Neural crest cell (in vitro differentiated cells): Measurements from ENCODE around the gene MOB1B. TPM values are rescaled to one million over a fixed set of nuclear protein-coding genes. Genes with fewer than 3 reads are reported as not detected.

Experiments used
- DNase-seq: peaks from one replicate; pipeline ENCODE4 v3.0.0; 2021; ENCODE audit warnings: low read depth, mixed read lengths, low spot score
- H3K27ac Mint-ChIP-seq: one replicate; pipeline ENCODE4 v1.8.0; 2021; ENCODE audit warnings: mild to moderate bottlenecking, mixed read lengths; ENCODE audit not compliant: unreplicated experiment
- H3K27me3 Mint-ChIP-seq: 2 replicates; pipeline ENCODE4 v1.8.0; 2021; ENCODE audit warnings: low read depth, mild to moderate bottlenecking, mixed read lengths
- H3K36me3 Mint-ChIP-seq: 2 replicates; pipeline ENCODE4 v1.8.0; 2021; ENCODE audit warnings: low read depth, mild to moderate bottlenecking, mixed read lengths
- H3K4me1 Mint-ChIP-seq: 2 replicates; pipeline ENCODE4 v1.8.0; 2021; ENCODE audit warnings: mixed read lengths
- H3K4me3 Mint-ChIP-seq: one replicate; pipeline ENCODE4 v1.8.0; 2021; ENCODE audit warnings: mild to moderate bottlenecking, mixed read lengths
- H3K9me3 Mint-ChIP-seq: 2 replicates; pipeline ENCODE4 v1.8.0; 2021; ENCODE audit warnings: mixed read lengths
- total RNA-seq: library from RNA; stranded (reverse); gene quantifications from 2 replicates; pipeline ENCODE4 v1.2.1, GENCODE V29; 2021
- TF ChIP-seq, protein P1 (sequence below): fragments of 200-600 bp; sonication (generic); conservative IDR thresholded peaks from 2 replicates; pipeline ENCODE4 v1.5.0; 2021; ENCODE audit warnings: antibody characterized with exemption, mild to moderate bottlenecking

The MOB1B gene
- total RNA-seq, 1 donor from 2014 or later = 37.2 TPM

GRCh38 chr4:70956549-70957210, 54.5 kb downstream of the MOB1B start:
- Mint-ChIP-seq H3K27me3 (no peaks in the 10 kb centered on the region), H3K4me3 (no peak overlapping the region), H3K27ac (peak overlapping the region; percentile 30), H3K9me3 (no peaks in the 10 kb centered on the region), H3K36me3 (no peaks in the 10 kb centered on the region), H3K4me1 (peaks cover 5% of the 10 kb centered on the region)
- TF ChIP-seq, protein P1, sequence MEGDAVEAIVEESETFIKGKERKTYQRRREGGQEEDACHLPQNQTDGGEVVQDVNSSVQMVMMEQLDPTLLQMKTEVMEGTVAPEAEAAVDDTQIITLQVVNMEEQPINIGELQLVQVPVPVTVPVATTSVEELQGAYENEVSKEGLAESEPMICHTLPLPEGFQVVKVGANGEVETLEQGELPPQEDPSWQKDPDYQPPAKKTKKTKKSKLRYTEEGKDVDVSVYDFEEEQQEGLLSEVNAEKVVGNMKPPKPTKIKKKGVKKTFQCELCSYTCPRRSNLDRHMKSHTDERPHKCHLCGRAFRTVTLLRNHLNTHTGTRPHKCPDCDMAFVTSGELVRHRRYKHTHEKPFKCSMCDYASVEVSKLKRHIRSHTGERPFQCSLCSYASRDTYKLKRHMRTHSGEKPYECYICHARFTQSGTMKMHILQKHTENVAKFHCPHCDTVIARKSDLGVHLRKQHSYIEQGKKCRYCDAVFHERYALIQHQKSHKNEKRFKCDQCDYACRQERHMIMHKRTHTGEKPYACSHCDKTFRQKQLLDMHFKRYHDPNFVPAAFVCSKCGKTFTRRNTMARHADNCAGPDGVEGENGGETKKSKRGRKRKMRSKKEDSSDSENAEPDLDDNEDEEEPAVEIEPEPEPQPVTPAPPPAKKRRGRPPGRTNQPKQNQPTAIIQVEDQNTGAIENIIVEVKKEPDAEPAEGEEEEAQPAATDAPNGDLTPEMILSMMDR = no peak
- no peak for DNase-seq

GRCh38 chr4:70958681-70959080, 56.5 kb downstream of the MOB1B start:
- TF ChIP-seq, protein P1 = no peak
- DNase-seq = no peak

GRCh38 chr4:70969076-70969475, 66.9 kb downstream of the MOB1B start:
- no peak overlapping the region for H3K27ac Mint-ChIP-seq
- TF ChIP-seq, protein P1 = no peak
- no peak overlapping the region for H3K4me3 Mint-ChIP-seq
- peaks cover 6% of the 10 kb centered on the region for H3K36me3 Mint-ChIP-seq
- DNase-seq = no peak
- H3K27me3 Mint-ChIP-seq = no peaks in the 10 kb centered on the region
- no peaks in the 10 kb centered on the region for H3K9me3 Mint-ChIP-seq
- no peaks in the 10 kb centered on the region for H3K4me1 Mint-ChIP-seq

More at GRCh38 chr4:70958681-70959080, 56.5 kb downstream of the MOB1B start:
- Mint-ChIP-seq H3K9me3 (no peaks in the 10 kb centered on the region), H3K4me1 (peaks cover 5% of the 10 kb centered on the region), H3K27me3 (no peaks in the 10 kb centered on the region), H3K27ac (peak overlapping the region; percentile 19), H3K36me3 (no peaks in the 10 kb centered on the region), H3K4me3 (no peak overlapping the region)

GRCh38 chr4:70976252-70976651, 74.1 kb downstream of the MOB1B start:
- H3K36me3 Mint-ChIP-seq = peaks cover 8% of the 10 kb centered on the region
- no peaks in the 10 kb centered on the region for H3K27me3 Mint-ChIP-seq
- DNase-seq = no peak
- TF ChIP-seq, protein P1 = no peak
- H3K4me1 Mint-ChIP-seq = no peaks in the 10 kb centered on the region
- no peaks in the 10 kb centered on the region for H3K9me3 Mint-ChIP-seq
- no peak overlapping the region for H3K27ac Mint-ChIP-seq
- no peak overlapping the region for H3K4me3 Mint-ChIP-seq

DNA sequence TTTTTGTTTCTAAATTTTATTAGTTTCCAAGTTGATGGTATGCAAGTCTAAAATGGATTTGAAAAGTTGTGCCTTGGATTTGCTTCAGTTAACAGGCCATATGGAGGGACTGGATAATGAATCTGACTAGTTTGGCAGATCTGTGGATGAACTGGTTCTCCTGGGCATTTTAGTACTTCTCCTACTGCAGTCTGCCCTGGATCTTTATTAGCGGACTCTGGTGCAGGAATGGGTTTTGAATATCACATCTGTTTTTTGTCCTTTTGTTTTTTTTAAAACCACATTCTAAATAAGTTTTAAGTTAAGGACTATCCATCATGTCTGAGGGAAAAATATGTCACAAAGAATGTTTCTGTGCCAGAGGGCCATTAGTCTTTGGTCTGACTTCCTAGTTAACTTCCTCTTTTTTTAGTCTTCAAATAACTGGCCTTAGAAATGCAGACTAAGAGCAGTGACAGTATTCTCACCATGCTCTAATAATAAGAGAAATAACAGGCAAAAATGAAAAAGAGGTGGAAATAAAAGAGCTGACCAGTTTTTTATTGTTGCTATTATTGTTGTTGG, 77.4 kb downstream of the MOB1B start:
- DNase-seq = no peak
- Mint-ChIP-seq H3K4me3 (no peak overlapping the region), H3K27ac (no peak overlapping the region), H3K27me3 (no peaks in the 10 kb centered on the region), H3K36me3 (peaks cover under 1% of the 10 kb centered on the region), H3K9me3 (no peaks in the 10 kb centered on the region), H3K4me1 (no peaks in the 10 kb centered on the region)
- TF ChIP-seq, protein P1 = no peak
